Measurements from ENCODE around the gene SLC6A12.
A peak's percentile ranks its signal among the peaks of the same experiment; 100 is the strongest.
"Not testable (repeated sequence)": the region's sequence is repeated elsewhere in the genome, so short reads cannot be mapped to it uniquely, and the experiment has no call there.

SLC6A12 gene

DNA sequence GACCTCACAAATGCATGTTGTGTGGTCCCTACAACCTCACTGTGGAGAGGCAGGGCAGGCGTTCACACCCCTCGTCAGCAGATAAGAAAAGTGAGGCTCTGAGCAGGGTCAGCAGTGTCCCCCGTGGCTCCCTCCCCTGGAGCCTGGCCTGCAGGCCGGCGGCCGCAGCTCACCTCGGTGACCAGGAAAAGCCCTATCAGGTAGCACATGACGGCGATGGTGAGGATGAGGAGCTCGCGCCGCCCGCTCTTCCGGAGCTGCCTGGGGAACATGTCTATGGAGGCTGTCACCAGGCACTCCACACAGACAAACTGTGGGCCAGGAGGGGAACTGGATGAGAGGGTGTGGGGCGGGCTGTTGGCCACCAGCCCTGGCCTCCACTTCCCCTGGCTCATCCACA lies 18.0 kb downstream of the SLC6A12 start:
- no peak for DNase-seq

GRCh38 chr12:195156-195555 lies 18.8 kb downstream of the SLC6A12 start:
- no peak for DNase-seq

GRCh38 chr12:194276-194675 lies 19.7 kb downstream of the SLC6A12 start:
- DNase-seq, result no peak

GRCh38 chr12:193261-193660 lies 20.7 kb downstream of the SLC6A12 start:
- no peak for DNase-seq

- no peak for DNase-seq
Measured at GRCh38 chr12:191541-191940, 22.4 kb downstream of the SLC6A12 start.

DNA sequence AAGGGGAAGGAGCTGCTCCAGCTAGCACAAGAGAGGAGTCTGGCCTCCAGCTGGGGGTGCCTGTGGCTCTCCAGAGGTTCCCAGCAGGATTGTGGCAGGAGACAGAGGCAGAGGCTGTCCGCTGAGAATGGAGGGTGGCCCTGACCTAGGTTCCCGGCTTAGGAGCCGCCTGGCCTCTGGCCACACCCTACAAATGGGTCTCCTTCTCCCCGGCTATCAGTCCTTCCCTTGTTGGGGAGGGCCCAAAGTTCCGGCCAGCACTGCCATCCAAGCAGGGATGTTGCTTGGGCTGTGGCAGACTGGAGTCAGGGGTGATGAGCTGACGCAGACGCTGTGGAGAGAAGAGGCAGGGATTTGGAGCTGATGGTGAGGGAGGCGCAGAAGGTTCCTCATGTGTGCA lies 23.1 kb downstream of the SLC6A12 start:
- DNase-seq, result no peak

- no peak for DNase-seq
Measured at GRCh38 chr12:189622-189962, 24.4 kb downstream of the SLC6A12 start.

DNA sequence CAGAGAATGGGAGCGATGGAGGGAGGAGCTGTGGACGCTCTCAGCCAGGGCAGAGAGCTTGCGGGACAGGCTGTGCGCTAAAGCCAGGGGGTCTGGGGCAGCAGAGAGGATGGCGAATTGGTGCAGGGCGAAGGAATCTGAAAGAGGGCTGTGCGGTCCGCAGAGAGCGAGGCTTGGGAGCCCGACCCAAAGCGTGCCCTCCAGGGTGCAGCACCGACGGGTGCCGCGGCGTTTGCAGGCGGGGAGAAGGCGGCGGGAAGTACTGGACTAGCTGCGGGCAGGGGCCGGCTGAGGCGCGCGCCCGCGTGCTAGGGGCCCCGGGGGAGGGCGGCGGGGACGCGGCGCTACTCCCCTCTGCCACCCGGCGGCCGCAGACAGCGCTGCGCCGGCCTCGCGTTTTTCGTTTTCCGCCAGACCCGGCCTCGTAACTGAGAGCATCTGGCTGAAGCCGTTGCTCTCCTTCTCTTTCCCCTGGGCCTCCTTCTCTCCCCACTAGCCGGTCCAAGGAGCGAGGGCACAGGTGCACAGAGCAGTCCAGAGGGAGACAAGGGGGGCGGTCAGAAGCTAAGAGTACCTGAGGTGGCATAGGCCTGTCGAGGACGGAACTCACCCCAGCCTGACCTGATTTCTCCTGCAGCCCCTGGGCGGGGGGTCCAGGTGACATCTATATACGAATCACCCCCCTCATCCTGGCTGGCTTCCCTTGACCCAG lies 24.9 kb downstream of the SLC6A12 start:
- peak; percentile 59 for DNase-seq

GRCh38 chr12:187986-188909 lies 25.7 kb downstream of the SLC6A12 start:
- not testable (repeated sequence) for DNase-seq

DNA sequence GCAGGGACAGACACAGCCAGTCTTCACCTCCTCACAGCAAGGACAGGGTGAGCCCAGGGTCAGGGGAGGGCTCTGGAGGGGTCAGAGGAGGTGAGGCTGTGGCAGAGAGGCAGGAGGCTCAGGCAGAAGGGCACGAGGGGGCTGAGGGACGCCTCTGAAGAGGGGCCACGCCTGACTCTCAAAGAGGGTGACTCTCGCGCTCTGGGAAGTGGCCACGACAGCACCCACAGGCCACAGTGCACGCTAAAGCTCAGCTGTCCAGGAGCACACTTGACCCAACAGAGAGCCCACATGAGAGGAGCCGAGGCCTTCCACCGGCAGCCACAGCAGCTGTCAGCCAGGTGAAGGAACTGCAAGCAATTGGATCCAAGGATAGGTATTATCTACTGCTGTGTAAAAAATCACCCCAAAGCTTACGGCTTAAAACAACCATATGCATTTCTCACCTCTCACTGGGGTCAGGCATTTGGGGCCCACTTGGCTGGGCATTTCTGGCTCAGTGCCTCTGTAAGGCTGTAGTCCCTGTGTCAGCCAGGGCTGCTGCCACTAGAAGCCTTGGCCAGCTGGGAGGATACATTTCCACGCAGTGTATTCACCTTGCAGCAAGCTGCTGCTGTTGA lies 27.8 kb downstream of the SLC6A12 start:
- DNase-seq, result no peak

GRCh38 chr12:185576-185955 lies 28.4 kb downstream of the SLC6A12 start:
- DNase-seq, result no peak

GRCh38 chr12:184811-185575 lies 29.0 kb downstream of the SLC6A12 start:
- DNase-seq, result no peak

DNA sequence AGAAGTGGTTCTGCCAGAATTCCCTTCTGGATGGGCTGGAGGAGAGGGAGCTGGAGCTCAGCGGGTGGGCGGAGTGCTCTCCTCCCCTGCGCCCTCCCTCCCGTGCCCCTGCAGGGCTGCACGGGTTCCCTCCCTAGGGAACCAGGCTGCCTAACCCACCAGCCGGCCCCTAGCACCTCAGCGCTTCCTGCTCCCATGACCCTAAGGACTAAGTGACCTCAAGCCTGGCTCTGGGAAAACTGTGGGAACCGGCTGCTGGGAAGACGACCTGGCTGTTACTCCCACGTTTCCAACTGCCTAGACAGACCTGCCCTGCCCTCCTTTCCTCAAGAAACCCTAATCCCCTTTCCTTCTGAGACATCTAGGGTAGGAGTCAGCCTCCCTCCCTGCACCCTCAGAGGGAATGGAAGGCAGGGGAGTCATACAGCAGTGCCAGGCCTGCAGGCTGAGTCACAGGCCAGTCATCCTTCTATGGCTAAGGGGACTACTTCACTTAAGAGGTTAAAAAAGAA lies 31.5 kb downstream of the SLC6A12 start:
- no peak for DNase-seq

GRCh38 chr12:181921-182320 lies 32.0 kb downstream of the SLC6A12 start:
- no peak for DNase-seq

DNA sequence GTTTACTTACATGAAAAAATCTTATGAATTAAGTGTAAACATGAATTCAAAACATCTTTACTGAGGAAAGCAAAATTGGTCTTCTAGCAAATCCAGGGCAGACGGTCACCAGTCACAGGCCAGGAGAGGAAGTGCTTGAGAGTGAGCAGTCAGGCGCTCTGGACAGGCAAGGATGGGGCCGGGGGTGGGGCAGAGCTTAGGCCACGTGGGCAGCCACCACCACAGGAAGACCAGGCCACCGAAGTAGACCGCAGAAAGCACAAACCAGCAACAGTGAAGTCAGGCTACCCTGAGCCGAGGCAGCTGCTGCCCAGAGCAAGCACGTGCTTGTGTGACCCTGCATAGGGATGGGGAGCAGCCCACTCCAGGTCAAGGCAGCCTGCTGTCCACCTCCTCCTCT lies 33.5 kb downstream of the SLC6A12 start:
- no peak for DNase-seq

GRCh38 chr12:179885-180284 lies 34.1 kb downstream of the SLC6A12 start:
- DNase-seq, result no peak

- peak; percentile 71 for DNase-seq
Measured at GRCh38 chr12:179131-179884, 34.6 kb downstream of the SLC6A12 start.

DNA sequence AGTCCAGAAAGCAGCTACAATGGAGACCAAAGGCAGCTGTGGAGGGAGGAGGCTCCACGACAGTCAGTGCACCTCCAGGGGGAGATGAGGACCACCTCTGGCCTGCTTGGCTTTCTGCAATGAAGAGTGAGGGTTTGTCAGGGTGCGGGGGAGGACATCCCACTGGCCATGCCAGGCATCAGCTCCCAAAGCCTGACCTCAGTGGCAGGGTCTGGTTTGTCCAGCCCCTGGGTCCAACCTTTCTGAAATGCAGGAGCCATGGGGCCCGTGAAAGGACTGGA lies 35.2 kb downstream of the SLC6A12 start:
- DNase-seq, result peak; percentile 46

- no peak for DNase-seq
Measured at GRCh38 chr12:177980-178828, 35.8 kb downstream of the SLC6A12 start.

- DNase-seq, result no peak
Measured at GRCh38 chr12:177336-177979, 36.5 kb downstream of the SLC6A12 start.

Data from NCI-H1694 treated with DMSO at 0.1 percent for 48 hours (cell line).